ENCODE measurements around the gene CD40. TPM values are rescaled to one million over a fixed set of nuclear protein-coding genes. Genes with fewer than 3 reads are reported as not detected.
A peak's percentile ranks its signal among the peaks of the same experiment; 100 is the strongest.

Gene CD40
- total RNA-seq, 1 experiment from 2014 or later: 14.1 TPM

- BruUV-seq (replicated peaks): no TSS peak
- no peak for DNase-seq (ENCODE audit: low read depth, low spot score)
- H3K27ac ChIP-seq (ENCODE audit: low read length): no peak overlapping the region
- in situ Hi-C loops (cut with HindIII; ENCODE audit: low pct_unique_long_range_greater_than_20kb, low sequenced_read_pairs): no loop called here
- H3K9me3 ChIP-seq (ENCODE audit: control insufficient read depth, insufficient read depth, low read depth, low read length): no peaks in the 10 kb centered on the region
- ChIA-PET CTCF (interaction anchor here (0.7 kb wide), 1 partner anchor 11 kb away, joined by 11 read pairs; no protein-coding TSS in a partner anchor), POLR2A (no interaction called here)
- intact Hi-C loops (cut with micrococcal nuclease; ENCODE audit: unreplicated experiment): no loop called here
- no peaks in the 10 kb centered on the region for H3K4me1 ChIP-seq (ENCODE audit: control insufficient read depth, insufficient read depth, low read length)
- no peak for ATAC-seq
- H3K27me3 ChIP-seq (ENCODE audit: control insufficient read depth, insufficient read depth, low read length): no peaks in the 10 kb centered on the region; the same call in 1 of the 2 replicates
- no peak for TF ChIP-seq CTCF (IDR thresholded peaks at IDR 0.05)
- H3K36me3 ChIP-seq (ENCODE audit: control insufficient read depth, insufficient read depth, low read length): no peaks in the 10 kb centered on the region
- H3K4me3 ChIP-seq (ENCODE audit: low read depth in 2 of 2, low read length in 2 of 2): no peak overlapping the region
Observed at GRCh38 chr20:46150943-46151342, 32.8 kb downstream of the CD40 start.

DNA sequence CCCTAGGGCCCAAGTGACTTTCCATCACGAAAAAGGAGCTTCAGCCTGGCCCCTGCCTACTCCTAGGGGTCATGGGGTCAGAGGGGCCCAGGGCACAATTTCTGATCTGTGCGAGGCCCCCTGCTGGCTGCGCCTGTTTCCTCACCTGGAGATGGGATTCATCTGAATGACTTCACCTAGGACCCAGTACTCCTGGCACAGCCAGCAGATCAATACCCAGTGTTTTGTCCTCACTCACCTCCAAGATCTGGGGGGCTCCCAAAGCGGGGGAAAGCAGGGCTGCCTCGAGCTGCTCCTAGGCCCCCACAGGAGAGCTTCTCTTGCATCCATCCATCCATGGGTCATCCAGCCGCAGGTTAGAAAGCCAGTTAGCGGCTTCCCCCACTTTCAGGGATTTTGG lies 33.8 kb downstream of the CD40 start:
- CTCF ChIA-PET: no interaction called here
- Histone ChIP-seq H3K4me3 (ENCODE audit: low read depth in 2 of 2, low read length in 2 of 2) (no peak overlapping the region), H3K27me3 (ENCODE audit: control insufficient read depth, insufficient read depth, low read length) (no peaks in the 10 kb centered on the region; the same call in 1 of the 2 replicates), H3K27ac (ENCODE audit: low read length) (no peak overlapping the region), H3K9me3 (ENCODE audit: control insufficient read depth, insufficient read depth, low read depth, low read length) (no peaks in the 10 kb centered on the region), H3K4me1 (ENCODE audit: control insufficient read depth, insufficient read depth, low read length) (no peaks in the 10 kb centered on the region), H3K36me3 (ENCODE audit: control insufficient read depth, insufficient read depth, low read length) (no peaks in the 10 kb centered on the region)
- DNase-seq (ENCODE audit: low read depth, low spot score) (no peak), ATAC-seq (peak; percentile 52; the same call in 1 of the 2 replicates)
- BruUV-seq (replicated peaks): no TSS peak
- TF ChIP-seq CTCF (IDR thresholded peaks at IDR 0.05): peak; percentile 81
- TF ChIP-seq REST (IDR thresholded peaks at IDR 0.05; ENCODE audit: insufficient read depth in 1 of 2, low read depth in 2 of 2, low read length in 1 of 2): no peak
- intact Hi-C loops (cut with micrococcal nuclease; ENCODE audit: unreplicated experiment) (no loop called here), in situ Hi-C loops (cut with HindIII; ENCODE audit: low pct_unique_long_range_greater_than_20kb, low sequenced_read_pairs) (no loop called here)
- POLR2A ChIA-PET: no interaction called here

DNA sequence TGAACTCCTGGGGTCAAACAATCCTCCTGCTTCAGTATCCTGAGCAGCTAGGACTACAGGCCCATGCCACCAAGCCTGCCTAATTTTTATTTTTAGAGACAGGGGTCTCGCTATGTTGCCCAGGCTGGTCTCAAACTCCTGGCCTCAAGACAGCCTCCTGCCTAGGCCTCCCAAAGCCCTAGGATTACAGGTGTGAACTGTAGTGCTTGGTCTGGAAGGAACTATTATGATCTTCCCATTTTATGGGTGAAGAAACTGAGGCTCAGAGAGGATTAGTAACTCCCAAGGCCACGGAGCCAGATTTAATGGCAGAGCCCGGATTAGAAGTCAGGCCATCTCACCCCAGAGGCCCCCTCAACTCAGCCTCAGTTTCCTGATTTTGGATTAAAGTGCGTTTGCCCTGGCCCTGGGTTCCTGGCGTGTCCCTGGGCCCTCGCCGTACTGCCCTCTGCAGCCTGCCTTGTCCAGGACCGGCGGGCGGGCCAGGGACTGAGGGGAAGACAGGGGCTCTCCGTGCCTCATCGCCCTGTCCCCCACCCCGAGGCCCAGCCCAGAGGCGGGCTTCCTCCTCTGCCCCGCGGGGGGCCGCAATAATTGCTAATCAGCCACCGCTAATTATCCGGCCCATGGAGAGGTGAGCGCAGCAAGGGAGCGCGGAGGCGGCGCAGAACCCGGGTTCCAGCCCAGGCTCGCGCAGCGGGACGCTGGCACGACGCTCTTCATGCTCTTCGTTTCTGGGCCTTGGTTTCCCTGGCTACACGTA lies 34.9 kb downstream of the CD40 start:
- Histone ChIP-seq H3K4me3 (ENCODE audit: low read depth in 2 of 2, low read length in 2 of 2) (no peak overlapping the region), H3K36me3 (ENCODE audit: control insufficient read depth, insufficient read depth, low read length) (no peaks in the 10 kb centered on the region), H3K27ac (ENCODE audit: low read length) (no peak overlapping the region), H3K27me3 (ENCODE audit: control insufficient read depth, insufficient read depth, low read length) (no peaks in the 10 kb centered on the region; the same call in 1 of the 2 replicates), H3K9me3 (ENCODE audit: control insufficient read depth, insufficient read depth, low read depth, low read length) (no peaks in the 10 kb centered on the region), H3K4me1 (ENCODE audit: control insufficient read depth, insufficient read depth, low read length) (no peaks in the 10 kb centered on the region)
- DNase-seq (ENCODE audit: low read depth, low spot score) (no peak), ATAC-seq (no peak)
- in situ Hi-C loops (cut with HindIII; ENCODE audit: low pct_unique_long_range_greater_than_20kb, low sequenced_read_pairs): no loop called here
- CTCF ChIA-PET: no interaction called here
- BruUV-seq (replicated peaks): no TSS peak
- POLR2A ChIA-PET: no interaction called here
- TF ChIP-seq SIN3A (IDR thresholded peaks at IDR 0.05; ENCODE audit: borderline replicate concordance, insufficient read depth, low read depth, low read length): no peak
- TF ChIP-seq POLR2AphosphoS5 (IDR thresholded peaks at IDR 0.05; ENCODE audit: low read depth, low read length): no peak
- no peak for TF ChIP-seq TCF7L2 (IDR thresholded peaks at IDR 0.05; ENCODE audit: low read depth, low read length)
- no peak for TF ChIP-seq REST (IDR thresholded peaks at IDR 0.05; ENCODE audit: insufficient read depth in 1 of 2, low read depth in 2 of 2, low read length in 1 of 2)
- TF ChIP-seq CTCF (IDR thresholded peaks at IDR 0.05): no peak
- intact Hi-C loops (cut with micrococcal nuclease; ENCODE audit: unreplicated experiment): no loop called here
